ENCODE results near the gene AUTS2.

The AUTS2 gene

GRCh38 chr7:70092314-70093204 lies 494.3 kb downstream of the AUTS2 start:
- DNase-seq (ENCODE audit: insufficient read length): no peak
- TF ChIP-seq POLR2AphosphoS5 (IDR thresholded peaks at IDR 0.05; ENCODE audit: low read depth, low read length) (no peak), POLR2A (IDR thresholded peaks at IDR 0.05; ENCODE audit: low read depth, low read length) (no peak), TAF1 (IDR thresholded peaks at IDR 0.05; ENCODE audit: borderline replicate concordance, low read depth, low read length) (no peak)

GRCh38 chr7:70093205-70093904 lies 495.1 kb downstream of the AUTS2 start:
- TF ChIP-seq TAF1 (IDR thresholded peaks at IDR 0.05; ENCODE audit: borderline replicate concordance, low read depth, low read length): no peak
- TF ChIP-seq POLR2A (IDR thresholded peaks at IDR 0.05; ENCODE audit: low read depth, low read length): no peak
- TF ChIP-seq POLR2AphosphoS5 (IDR thresholded peaks at IDR 0.05; ENCODE audit: low read depth, low read length): no peak
- DNase-seq (ENCODE audit: insufficient read length) (no peak), FAIRE-seq (no peak)

More at GRCh38 chr7:70092314-70093204, 494.3 kb downstream of the AUTS2 start:
- FAIRE-seq: no peak

DNA sequence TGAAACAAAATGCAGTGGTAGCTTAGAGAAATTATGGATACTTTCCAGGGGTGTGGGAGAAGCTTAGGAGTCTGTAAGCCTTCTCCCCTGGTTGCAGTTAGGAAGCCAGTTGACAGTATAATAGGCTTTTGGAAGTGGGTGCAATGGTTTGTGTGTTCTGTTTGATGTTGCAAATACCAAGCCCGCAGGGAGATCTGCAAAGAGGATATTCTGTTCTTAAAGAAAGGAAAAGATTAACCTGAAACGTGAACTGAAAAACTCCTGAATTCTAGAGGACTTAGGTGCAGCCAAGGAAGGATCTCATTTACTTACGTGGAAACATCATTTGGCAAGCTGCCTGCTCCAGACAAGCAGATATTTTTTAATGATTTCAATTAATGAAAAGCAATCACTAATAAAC lies 496.6 kb downstream of the AUTS2 start:
- DNase-seq (ENCODE audit: insufficient read length) (no peak), FAIRE-seq (no peak)
- no peak for TF ChIP-seq TAF1 (IDR thresholded peaks at IDR 0.05; ENCODE audit: borderline replicate concordance, low read depth, low read length)
- TF ChIP-seq POLR2AphosphoS5 (IDR thresholded peaks at IDR 0.05; ENCODE audit: low read depth, low read length): no peak
- TF ChIP-seq POLR2A (IDR thresholded peaks at IDR 0.05; ENCODE audit: low read depth, low read length): no peak

DNA sequence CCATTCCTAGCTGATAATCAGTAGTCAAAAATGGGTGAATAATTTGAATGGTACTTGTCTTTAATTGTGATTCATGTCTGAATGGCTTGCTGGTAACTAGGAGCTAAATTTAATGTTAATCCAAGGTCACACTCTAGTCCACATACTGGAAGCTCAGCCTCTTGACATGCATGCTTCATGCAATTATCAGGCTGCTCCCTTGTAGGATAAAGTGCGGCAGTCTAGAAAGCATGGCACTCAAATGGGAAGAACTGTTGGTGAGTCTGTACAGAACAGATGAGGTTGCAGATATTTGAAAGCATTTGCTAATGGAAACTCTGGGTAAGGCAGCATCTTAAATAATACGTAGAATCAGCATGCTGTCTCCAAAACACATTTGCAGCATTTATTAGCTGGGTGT lies 499.4 kb downstream of the AUTS2 start:
- DNase-seq (ENCODE audit: insufficient read length) (no peak), FAIRE-seq (no peak)
- TF ChIP-seq TAF1 (IDR thresholded peaks at IDR 0.05; ENCODE audit: borderline replicate concordance, low read depth, low read length) (no peak), POLR2A (IDR thresholded peaks at IDR 0.05; ENCODE audit: low read depth, low read length) (no peak), POLR2AphosphoS5 (IDR thresholded peaks at IDR 0.05; ENCODE audit: low read depth, low read length) (no peak)

- no peak for TF ChIP-seq POLR2A (IDR thresholded peaks at IDR 0.05; ENCODE audit: low read depth, low read length)
- no peak for TF ChIP-seq TAF1 (IDR thresholded peaks at IDR 0.05; ENCODE audit: borderline replicate concordance, low read depth, low read length)
- no peak for TF ChIP-seq POLR2AphosphoS5 (IDR thresholded peaks at IDR 0.05; ENCODE audit: low read depth, low read length)
- DNase-seq (ENCODE audit: insufficient read length) (no peak), FAIRE-seq (no peak)
Measured at GRCh38 chr7:70098133-70098561, 499.9 kb downstream of the AUTS2 start.

- no peak for DNase-seq (ENCODE audit: insufficient read length)
- FAIRE-seq: no peak
- no peak for TF ChIP-seq TAF1 (IDR thresholded peaks at IDR 0.05; ENCODE audit: borderline replicate concordance, low read depth, low read length)
- no peak for TF ChIP-seq POLR2AphosphoS5 (IDR thresholded peaks at IDR 0.05; ENCODE audit: low read depth, low read length)
- TF ChIP-seq POLR2A (IDR thresholded peaks at IDR 0.05; ENCODE audit: low read depth, low read length): no peak
Measured at GRCh38 chr7:70098905-70099672, 500.8 kb downstream of the AUTS2 start.

DNA sequence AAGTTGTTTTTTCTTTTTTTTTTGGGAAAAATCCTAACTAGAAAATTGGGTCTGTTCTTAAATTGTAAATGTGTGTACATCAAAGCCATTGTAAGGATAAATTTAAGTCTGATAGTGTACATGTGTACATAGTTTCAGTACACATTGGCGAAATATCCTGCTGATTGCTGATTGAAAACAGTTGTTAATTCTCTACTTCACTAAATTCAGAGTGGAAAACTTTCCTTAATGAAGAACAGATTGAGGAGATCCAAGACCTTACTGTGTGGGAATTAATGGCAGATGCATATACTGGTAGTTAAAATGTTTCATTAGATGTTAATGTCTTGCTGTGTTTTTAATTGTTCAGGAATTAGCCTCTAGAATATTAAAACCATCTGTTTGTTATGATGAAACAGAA lies 506.0 kb downstream of the AUTS2 start:
- FAIRE-seq: no peak

DNA sequence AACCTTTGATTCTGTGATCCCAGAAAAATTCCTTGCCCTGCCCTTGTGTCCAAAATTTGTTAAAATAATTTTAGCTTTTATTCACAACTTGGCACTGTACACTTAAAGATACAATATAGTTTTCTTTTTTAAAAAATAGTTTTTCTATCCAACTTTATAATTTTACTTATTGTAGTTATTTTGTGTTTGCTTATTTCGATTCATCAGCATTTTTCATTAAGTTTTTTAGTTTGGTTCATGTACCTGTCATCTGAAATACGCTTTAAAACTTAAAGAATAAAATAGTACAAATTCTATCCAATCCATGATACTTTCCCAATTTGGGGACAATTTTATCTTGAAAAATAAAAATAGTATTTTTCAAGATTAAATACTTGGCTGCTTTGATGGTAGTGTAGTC lies 514.8 kb downstream of the AUTS2 start:
- FAIRE-seq: no peak
- no peak for TF ChIP-seq POLR2A (IDR thresholded peaks at IDR 0.05; ENCODE audit: low read depth, low read length)
- no peak for TF ChIP-seq TAF1 (IDR thresholded peaks at IDR 0.05; ENCODE audit: borderline replicate concordance, low read depth, low read length)
- no peak for TF ChIP-seq POLR2AphosphoS5 (IDR thresholded peaks at IDR 0.05; ENCODE audit: low read depth, low read length)
- no peak for DNase-seq (ENCODE audit: insufficient read length)

More for the DNA sequence above, 506.0 kb downstream of the AUTS2 start:
- DNase-seq (ENCODE audit: insufficient read length): no peak
- TF ChIP-seq POLR2AphosphoS5 (IDR thresholded peaks at IDR 0.05; ENCODE audit: low read depth, low read length) (no peak), POLR2A (IDR thresholded peaks at IDR 0.05; ENCODE audit: low read depth, low read length) (no peak), TAF1 (IDR thresholded peaks at IDR 0.05; ENCODE audit: borderline replicate concordance, low read depth, low read length) (no peak)

DNA sequence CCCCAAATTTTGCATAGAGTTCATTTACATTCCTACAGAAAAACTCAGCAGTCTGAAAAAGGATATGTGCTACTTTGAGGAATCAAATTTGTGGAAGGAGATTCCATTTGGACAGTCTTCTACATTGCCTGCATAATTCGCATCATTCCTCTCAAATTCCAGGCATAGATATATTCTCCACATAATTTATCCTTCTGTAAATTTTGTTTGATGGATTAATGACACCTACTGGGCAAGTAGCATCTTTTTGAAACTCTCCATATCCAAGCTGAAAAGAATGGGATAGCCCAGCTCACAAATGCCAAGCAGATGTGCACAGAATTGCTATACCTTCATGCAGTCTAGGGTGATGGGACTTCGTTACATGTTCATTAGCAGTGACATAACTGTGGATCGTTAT lies 515.3 kb downstream of the AUTS2 start:
- DNase-seq (ENCODE audit: insufficient read length) (no peak), FAIRE-seq (no peak)
- TF ChIP-seq POLR2AphosphoS5 (IDR thresholded peaks at IDR 0.05; ENCODE audit: low read depth, low read length) (no peak), TAF1 (IDR thresholded peaks at IDR 0.05; ENCODE audit: borderline replicate concordance, low read depth, low read length) (no peak), POLR2A (IDR thresholded peaks at IDR 0.05; ENCODE audit: low read depth, low read length) (no peak)

- TF ChIP-seq TAF1 (IDR thresholded peaks at IDR 0.05; ENCODE audit: borderline replicate concordance, low read depth, low read length): no peak
- TF ChIP-seq POLR2A (IDR thresholded peaks at IDR 0.05; ENCODE audit: low read depth, low read length): no peak
- no peak for TF ChIP-seq POLR2AphosphoS5 (IDR thresholded peaks at IDR 0.05; ENCODE audit: low read depth, low read length)
- FAIRE-seq (no peak), DNase-seq (ENCODE audit: insufficient read length) (no peak)
Measured at GRCh38 chr7:70114806-70115205, 516.5 kb downstream of the AUTS2 start.

DNA sequence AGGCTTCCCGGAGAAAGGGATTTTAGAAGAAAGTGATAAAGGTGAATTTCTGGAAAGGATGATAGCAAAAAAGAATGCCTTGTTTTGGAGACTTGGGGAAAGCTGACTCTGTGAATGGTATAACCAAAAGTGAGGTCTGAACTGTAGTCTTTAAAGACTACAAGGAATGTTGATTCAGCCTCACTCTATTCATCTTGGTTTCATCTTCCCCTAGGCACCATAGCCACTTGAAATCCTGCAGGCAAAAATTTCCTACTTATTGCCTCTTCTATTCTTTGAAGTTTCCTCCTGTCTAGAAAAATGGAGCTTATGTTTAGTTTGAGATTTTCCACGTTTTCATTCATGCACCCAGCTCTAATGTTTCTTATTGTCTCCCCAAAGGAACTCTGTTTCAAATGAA lies 518.0 kb downstream of the AUTS2 start:
- TF ChIP-seq POLR2A (IDR thresholded peaks at IDR 0.05; ENCODE audit: low read depth, low read length): no peak
- no peak for TF ChIP-seq POLR2AphosphoS5 (IDR thresholded peaks at IDR 0.05; ENCODE audit: low read depth, low read length)
- no peak for TF ChIP-seq TAF1 (IDR thresholded peaks at IDR 0.05; ENCODE audit: borderline replicate concordance, low read depth, low read length)
- DNase-seq (ENCODE audit: insufficient read length) (no peak), FAIRE-seq (no peak)
